ENCODE data around the gene DNAI7. TPM values are rescaled to one million over a fixed set of nuclear protein-coding genes. Genes with fewer than 3 reads are reported as not detected.

The DNAI7 gene
- polyA plus RNA-seq, 2 of the 4 experiments (the other 2 are of a cell fraction): 0.36 to 0.43 TPM

GRCh38 chr12:25195056-25195971 is at the start of gene DNAI7, which contains the start of gene ETFRF1 (continued):
- TF ChIP-seq HES2 (IDR thresholded peaks at IDR 0.05) (no peak), EHF (CRISPR knock-in tag; IDR thresholded peaks at IDR 0.05) (no peak), KDM5A (IDR thresholded peaks at IDR 0.05) (no peak), REST (IDR thresholded peaks at IDR 0.05) (no peak), HOXB13 (CRISPR knock-in tag; IDR thresholded peaks at IDR 0.05; ENCODE audit: low read depth) (no peak), POLR2AphosphoS2 (conservative IDR thresholded peaks at IDR 0.05; ENCODE audit: low read length) (no peak), MAX (IDR thresholded peaks at IDR 0.05) (peak; percentile 79), ZSCAN20 (CRISPR knock-in tag; IDR thresholded peaks at IDR 0.05) (no peak), RARB (CRISPR knock-in tag; IDR thresholded peaks at IDR 0.05) (no peak), JUN (IDR thresholded peaks at IDR 0.05) (peak in 1 of 2 experiments; percentile 71; a peak in 3 of 5 replicates), RNF2 (IDR thresholded peaks at IDR 0.05; ENCODE audit: borderline replicate concordance, low read depth) (no peak), POLR2A (IDR thresholded peaks at IDR 0.05; ENCODE audit: low read length) (peak; percentile 80), MYC (IDR thresholded peaks at IDR 0.05; ENCODE audit: borderline replicate concordance, low read length) (no peak), ZC3H11A (IDR thresholded peaks at IDR 0.05) (no peak), KDM1A (IDR thresholded peaks at IDR 0.05; ENCODE audit: low read depth) (no peak), ELK1 (IDR thresholded peaks at IDR 0.05; ENCODE audit: low read depth, low read length) (no peak), CHD2 (IDR thresholded peaks at IDR 0.05; ENCODE audit: low read length, partially characterized antibody) (peak; percentile 10), FOSB (CRISPR knock-in tag; IDR thresholded peaks at IDR 0.05) (peak; percentile 49; the same call in 1 of the 2 replicates), JUNB (IDR thresholded peaks at IDR 0.05) (no peak), CBX8 (IDR thresholded peaks at IDR 0.05) (no peak), HEYL (CRISPR knock-in tag; IDR thresholded peaks at IDR 0.05) (no peak), TP53 (CRISPR knock-in tag; IDR thresholded peaks at IDR 0.05) (no peak), HOXA7 (CRISPR knock-in tag; IDR thresholded peaks at IDR 0.05) (no peak), ZFP36 (IDR thresholded peaks at IDR 0.05; ENCODE audit: borderline replicate concordance, partially characterized antibody) (no peak), GATA3 (IDR thresholded peaks at IDR 0.05; ENCODE audit: borderline replicate concordance) (no peak), E2F6 (IDR thresholded peaks at IDR 0.05; ENCODE audit: borderline replicate concordance, low read depth) (peak; percentile 67), CBX2 (IDR thresholded peaks at IDR 0.05; ENCODE audit: borderline replicate concordance, low read depth) (no peak), TFCP2L1 (CRISPR knock-in tag; IDR thresholded peaks at IDR 0.05) (no peak), RFX5 (IDR thresholded peaks at IDR 0.05) (no peak), CEBPB (IDR thresholded peaks at IDR 0.05) (no peak)

Measured in A549 (cell line).